ENCODE measurements around the gene DUSP15.

The DUSP15 gene

GRCh38 chr20:31894980-31895675 lies 24.8 kb upstream of the DUSP15 start:
- DNase-seq (ENCODE audit: low read depth in 2 of 2, low spot score in 1 of 2), result no peak

- no peak for DNase-seq (ENCODE audit: low read depth in 2 of 2, low spot score in 1 of 2)
Measured at GRCh38 chr20:31890646-31891045, 20.3 kb upstream of the DUSP15 start.

- no peak for DNase-seq (ENCODE audit: low read depth in 2 of 2, low spot score in 1 of 2)
Measured at GRCh38 chr20:31883829-31884228, 13.5 kb upstream of the DUSP15 start.

- DNase-seq (ENCODE audit: low read depth in 2 of 2, low spot score in 1 of 2), result no peak
Measured at GRCh38 chr20:31881945-31882344, 11.6 kb upstream of the DUSP15 start.

- peak; percentile 34 to 61 for DNase-seq (ENCODE audit: low read depth in 2 of 2, low spot score in 1 of 2)
Measured at GRCh38 chr20:31879143-31879987, 9.0 kb upstream of the DUSP15 start.

GRCh38 chr20:31877684-31878083 lies 7.4 kb upstream of the DUSP15 start:
- DNase-seq (ENCODE audit: low read depth in 2 of 2, low spot score in 1 of 2), result no peak

- no peak for DNase-seq (ENCODE audit: low read depth in 2 of 2, low spot score in 1 of 2)
Measured at GRCh38 chr20:31875671-31876070, 5.3 kb upstream of the DUSP15 start.

GRCh38 chr20:31872406-31872805 lies 2.1 kb upstream of the DUSP15 start:
- DNase-seq (ENCODE audit: low read depth in 2 of 2, low spot score in 1 of 2), result no peak

GRCh38 chr20:31871618-31871954 lies 1.3 kb upstream of the DUSP15 start:
- DNase-seq (ENCODE audit: low read depth in 2 of 2, low spot score in 1 of 2), result no peak

GRCh38 chr20:31870726-31871617 lies 645 bp upstream of the DUSP15 start:
- no peak for DNase-seq (ENCODE audit: low read depth in 2 of 2, low spot score in 1 of 2)

GRCh38 chr20:31869673-31869941 lies 720 bp downstream of the DUSP15 start:
- DNase-seq (ENCODE audit: low read depth in 2 of 2, low spot score in 1 of 2), result no peak

- no peak for DNase-seq (ENCODE audit: low read depth in 2 of 2, low spot score in 1 of 2)
Measured at GRCh38 chr20:31868853-31869672, 1.3 kb downstream of the DUSP15 start.

- DNase-seq (ENCODE audit: low read depth in 2 of 2, low spot score in 1 of 2), result no peak
Measured at GRCh38 chr20:31866221-31866620, 4.1 kb downstream of the DUSP15 start.

GRCh38 chr20:31864521-31865400 lies 5.6 kb downstream of the DUSP15 start:
- DNase-seq (ENCODE audit: low read depth in 2 of 2, low spot score in 1 of 2), result no peak

GRCh38 chr20:31863296-31864085 lies 6.8 kb downstream of the DUSP15 start:
- no peak for DNase-seq (ENCODE audit: low read depth in 2 of 2, low spot score in 1 of 2)

GRCh38 chr20:31862506-31862905 lies 7.8 kb downstream of the DUSP15 start:
- DNase-seq (ENCODE audit: low read depth in 2 of 2, low spot score in 1 of 2), result no peak

- no peak for DNase-seq (ENCODE audit: low read depth in 2 of 2, low spot score in 1 of 2)
Measured at GRCh38 chr20:31862157-31862470, 8.2 kb downstream of the DUSP15 start.

GRCh38 chr20:31861385-31862156 lies 8.8 kb downstream of the DUSP15 start:
- DNase-seq (ENCODE audit: low read depth in 2 of 2, low spot score in 1 of 2), result peak; percentile 18 to 52

GRCh38 chr20:31861135-31861384 lies 9.3 kb downstream of the DUSP15 start:
- no peak for DNase-seq (ENCODE audit: low read depth in 2 of 2, low spot score in 1 of 2)

All from stimulated activated CD8-positive, alpha-beta memory T cell treated with anti-CD3 and anti-CD28 coated beads, Interleukin-4, amount 100 ng/mL, for 4 hours (primary cell).